ENCODE data around the gene CTSZ. TPM values are rescaled to one million over a fixed set of nuclear protein-coding genes. Genes with fewer than 3 reads are reported as not detected.

CTSZ gene
- total RNA-seq, 2 experiments from 2014 or later, result 17.3 to 17.9 TPM

GRCh38 chr20:59008715-59009336 is 1.8 kb upstream of the CTSZ start:
- no peak overlapping the region for H3K27ac Mint-ChIP-seq
- no peaks in the 10 kb centered on the region for H3K36me3 Mint-ChIP-seq (ENCODE audit: low read depth)
- no peaks in the 10 kb centered on the region for H3K9me3 Mint-ChIP-seq
- intact Hi-C loops (cut with micrococcal nuclease), result no loop called here
- no peak overlapping the region for H3K4me3 Mint-ChIP-seq
- no peak for DNase-seq
- CTCF ChIA-PET, result interaction anchor here (1.6 kb wide), 1 partner anchor 27 kb away, joined by 6 read pairs; the partner anchor contains the start of gene NELFCD
- no peaks in the 10 kb centered on the region for H3K27me3 Mint-ChIP-seq (ENCODE audit: low read depth)
- H3K4me1 Mint-ChIP-seq (ENCODE audit: low read depth), result peaks cover 36% of the 10 kb centered on the region

- peak overlapping the region; percentile 69 for H3K4me3 Mint-ChIP-seq
- intact Hi-C loops (cut with micrococcal nuclease), result loop anchor here (1.0 kb wide), 1 partner anchor 24 kb away; the partner anchor contains the start of gene ATP5F1E
- H3K27ac Mint-ChIP-seq, result no peak overlapping the region
- CTCF ChIA-PET, result no interaction called here
- no peak for DNase-seq
- no peaks in the 10 kb centered on the region for H3K36me3 Mint-ChIP-seq (ENCODE audit: low read depth)
- no peaks in the 10 kb centered on the region for H3K9me3 Mint-ChIP-seq
- H3K4me1 Mint-ChIP-seq (ENCODE audit: low read depth), result peaks cover 31% of the 10 kb centered on the region
- no peaks in the 10 kb centered on the region for H3K27me3 Mint-ChIP-seq (ENCODE audit: low read depth)
Measured at GRCh38 chr20:59007665-59008511, 834 bp upstream of the CTSZ start.

DNA sequence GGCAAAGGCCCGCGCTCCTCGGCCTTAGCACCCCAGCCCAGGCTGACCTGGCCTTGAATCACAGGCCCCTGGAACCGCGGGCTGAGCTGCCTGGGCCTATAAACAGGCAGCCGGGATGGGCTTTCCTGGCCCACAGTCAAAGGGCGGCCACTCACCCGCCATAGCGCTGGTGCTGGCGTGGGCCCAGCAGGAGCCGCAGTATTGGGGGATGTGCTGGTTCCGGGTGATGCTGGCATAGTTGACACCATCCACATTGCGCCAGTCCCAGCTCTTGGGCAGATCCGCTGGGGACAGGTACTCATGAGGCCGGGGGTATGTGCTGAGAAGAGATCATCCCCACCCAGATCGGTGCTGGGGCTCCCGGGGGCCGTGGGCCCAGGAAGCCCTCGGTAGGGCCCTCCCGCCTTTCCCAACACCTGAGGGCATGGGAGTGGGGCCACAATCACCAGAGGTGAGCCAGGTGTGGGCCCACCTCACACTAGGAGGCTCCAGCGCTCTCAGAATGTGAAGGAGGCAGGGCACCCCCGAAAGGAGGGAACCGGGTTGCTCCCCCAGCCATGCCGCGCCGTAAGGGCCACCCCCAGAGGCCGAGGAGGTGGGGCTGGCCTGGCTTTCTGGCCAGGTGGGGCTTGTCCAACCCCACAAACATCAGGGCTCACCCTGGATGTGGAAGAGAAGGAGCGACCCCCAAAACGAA is 739 bp downstream of the CTSZ start:
- H3K27ac Mint-ChIP-seq, result no peak overlapping the region
- H3K36me3 Mint-ChIP-seq (ENCODE audit: low read depth), result peaks cover 2% of the 10 kb centered on the region

DNA sequence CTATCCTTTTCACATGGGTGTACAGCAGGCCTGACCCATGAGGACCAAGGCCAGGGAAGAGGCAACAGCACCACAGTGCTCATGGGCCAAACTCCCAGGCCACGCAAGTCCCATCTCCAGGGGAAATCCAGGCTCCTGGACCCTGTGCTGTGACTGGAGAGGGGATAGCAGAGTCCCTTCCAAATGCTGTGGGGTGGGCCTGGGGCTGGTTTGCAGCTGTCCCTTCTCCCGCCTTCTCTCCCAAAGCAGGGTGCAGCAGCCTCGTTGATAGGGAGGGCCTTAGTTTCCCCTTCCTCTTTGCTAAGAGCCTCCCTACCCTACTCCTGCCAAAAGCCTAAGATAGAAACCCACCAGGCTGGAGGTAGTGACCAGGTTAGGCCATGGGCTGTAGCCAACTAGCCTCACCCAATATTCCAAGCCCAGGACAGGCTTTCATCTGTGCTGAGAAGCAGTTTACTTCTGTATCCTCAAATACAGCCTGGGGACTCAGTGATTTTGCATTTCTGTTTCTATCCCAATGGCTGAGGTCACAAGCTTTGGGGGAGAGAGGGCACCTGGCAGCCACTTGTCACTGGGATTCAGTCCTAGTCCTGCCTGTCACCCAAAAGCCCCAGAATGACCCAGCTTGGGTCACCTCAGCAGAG is 1.4 kb downstream of the CTSZ start:
- Mint-ChIP-seq H3K4me3 (peak overlapping the region; percentile 73), H3K36me3 (ENCODE audit: low read depth) (peaks cover 2% of the 10 kb centered on the region), H3K27me3 (ENCODE audit: low read depth) (no peaks in the 10 kb centered on the region), H3K27ac (no peak overlapping the region), H3K9me3 (no peaks in the 10 kb centered on the region), H3K4me1 (ENCODE audit: low read depth) (peaks cover 25% of the 10 kb centered on the region)
- CTCF ChIA-PET, result no interaction called here
- intact Hi-C loops (cut with micrococcal nuclease), result loop anchor here (2.0 kb wide), 1 partner anchor 25 kb away; the partner anchor contains the start of gene NELFCD
- no peak for DNase-seq

More for the DNA sequence above, 739 bp downstream of the CTSZ start:
- CTCF ChIA-PET, result no interaction called here
- Mint-ChIP-seq H3K9me3 (no peaks in the 10 kb centered on the region), H3K4me1 (ENCODE audit: low read depth) (peaks cover 26% of the 10 kb centered on the region), H3K27me3 (ENCODE audit: low read depth) (no peaks in the 10 kb centered on the region), H3K4me3 (peak overlapping the region; percentile 73)
- intact Hi-C loops (cut with micrococcal nuclease), result no loop called here
- no peak for DNase-seq

DNA sequence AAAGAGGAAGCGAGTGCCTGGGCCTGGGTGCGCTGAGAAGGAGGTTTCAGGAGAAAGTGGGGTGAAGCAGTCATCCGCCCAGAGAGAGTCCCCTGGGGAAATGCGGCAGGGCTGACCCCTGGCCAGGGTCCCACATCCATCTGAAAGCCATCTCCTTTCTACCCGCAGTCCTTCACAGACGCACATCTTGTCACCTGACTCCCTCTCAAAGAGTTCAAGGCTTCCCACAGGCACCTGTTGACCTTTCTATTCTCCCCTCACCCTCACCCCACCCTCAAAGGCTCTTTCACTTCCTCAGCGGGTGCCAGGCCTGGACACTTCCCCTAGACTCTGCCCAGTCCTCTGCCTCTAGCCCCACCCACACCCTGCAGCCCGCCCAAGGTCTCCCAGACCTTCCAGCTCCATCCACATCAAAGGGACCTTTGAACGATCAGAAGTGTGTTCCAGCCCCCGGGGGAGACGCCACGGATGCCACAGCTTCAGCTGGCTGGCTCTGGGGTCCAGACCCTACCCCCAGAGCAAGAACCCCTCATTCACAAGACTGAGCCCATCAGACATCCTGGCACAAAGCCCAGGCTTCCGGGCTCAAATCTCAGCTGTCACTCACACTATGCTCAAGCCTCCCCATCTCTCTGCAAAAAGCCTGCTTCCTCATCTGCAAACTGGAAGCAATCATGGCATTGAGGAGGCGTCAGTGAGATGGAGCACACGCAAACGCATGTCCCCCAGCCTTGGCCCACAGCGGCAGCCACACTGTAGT is 2.1 kb downstream of the CTSZ start:
- intact Hi-C loops (cut with micrococcal nuclease), result loop anchor here (2.0 kb wide), 1 partner anchor 24 kb away; the partner anchor contains the start of gene NELFCD
- Mint-ChIP-seq H3K27me3 (ENCODE audit: low read depth) (no peaks in the 10 kb centered on the region), H3K27ac (peak overlapping the region; percentile 78), H3K9me3 (no peaks in the 10 kb centered on the region), H3K4me3 (peak overlapping the region; percentile 73), H3K4me1 (ENCODE audit: low read depth) (peaks cover 25% of the 10 kb centered on the region), H3K36me3 (ENCODE audit: low read depth) (peaks cover 2% of the 10 kb centered on the region)
- DNase-seq, result peak; percentile 68
- CTCF ChIA-PET, result no interaction called here

DNA sequence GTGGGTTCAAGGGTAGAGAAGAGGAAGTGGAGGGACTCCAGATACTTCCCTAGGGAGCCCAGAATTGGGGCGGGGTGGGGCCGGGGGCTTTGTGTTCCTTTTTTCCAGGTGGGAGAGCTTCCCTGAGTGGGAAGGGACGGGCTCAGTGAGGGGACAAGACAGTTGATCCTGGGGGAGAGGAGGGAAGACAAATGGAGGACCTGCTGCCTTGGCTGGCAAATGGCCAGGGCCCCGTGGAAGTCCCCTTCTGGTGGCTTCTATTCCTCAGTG is 2.6 kb downstream of the CTSZ start:
- Mint-ChIP-seq H3K36me3 (ENCODE audit: low read depth) (peaks cover 2% of the 10 kb centered on the region), H3K27ac (peak overlapping the region; percentile 22), H3K4me3 (peak overlapping the region; percentile 73), H3K9me3 (no peaks in the 10 kb centered on the region), H3K4me1 (ENCODE audit: low read depth) (peaks cover 25% of the 10 kb centered on the region), H3K27me3 (ENCODE audit: low read depth) (no peaks in the 10 kb centered on the region)
- peak; percentile 80 for DNase-seq
- intact Hi-C loops (cut with micrococcal nuclease), result loop anchor here (2.0 kb wide), 1 partner anchor 24 kb away; the partner anchor contains the start of gene NELFCD
- CTCF ChIA-PET, result no interaction called here

- intact Hi-C loops (cut with micrococcal nuclease), result loop anchor here (2.0 kb wide), 1 partner anchor 23 kb away; the partner anchor contains the start of gene NELFCD
- no peaks in the 10 kb centered on the region for H3K9me3 Mint-ChIP-seq
- peaks cover 2% of the 10 kb centered on the region for H3K36me3 Mint-ChIP-seq (ENCODE audit: low read depth)
- no peaks in the 10 kb centered on the region for H3K27me3 Mint-ChIP-seq (ENCODE audit: low read depth)
- CTCF ChIA-PET, result no interaction called here
- H3K4me3 Mint-ChIP-seq, result peak overlapping the region; percentile 8
- H3K4me1 Mint-ChIP-seq (ENCODE audit: low read depth), result peaks cover 25% of the 10 kb centered on the region
- no peak overlapping the region for H3K27ac Mint-ChIP-seq
- no peak for DNase-seq
Measured at GRCh38 chr20:59003836-59004492, 3.1 kb downstream of the CTSZ start.

DNA sequence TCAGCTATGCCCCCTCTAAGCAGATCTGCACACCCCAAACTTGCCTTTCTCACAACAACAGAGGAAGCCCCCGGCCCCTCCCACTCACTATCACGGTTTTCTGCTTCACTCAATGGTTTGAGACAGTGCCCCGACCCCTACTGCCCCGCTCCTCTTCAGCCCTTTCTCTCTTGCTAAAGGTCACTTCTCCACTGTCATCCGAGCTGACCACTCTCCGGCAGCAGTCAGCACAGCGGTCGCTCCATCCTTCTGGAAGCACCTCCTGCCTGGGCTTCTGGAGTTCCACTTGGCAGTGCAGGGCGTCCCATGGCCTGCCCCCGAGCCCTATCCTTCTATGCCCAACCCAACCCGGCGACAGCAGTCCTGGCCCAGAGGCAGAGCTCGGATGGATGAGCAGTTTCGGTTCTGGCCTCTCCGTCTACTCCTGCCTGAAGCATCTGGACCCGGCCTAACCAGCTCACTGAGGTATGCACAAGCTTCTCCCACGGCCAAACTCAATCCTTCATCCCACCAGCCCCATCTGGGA is 4.1 kb downstream of the CTSZ start:
- Mint-ChIP-seq H3K9me3 (no peaks in the 10 kb centered on the region), H3K27me3 (ENCODE audit: low read depth) (no peaks in the 10 kb centered on the region), H3K36me3 (ENCODE audit: low read depth) (peaks cover 4% of the 10 kb centered on the region), H3K4me3 (no peak overlapping the region), H3K27ac (no peak overlapping the region), H3K4me1 (ENCODE audit: low read depth) (peaks cover 25% of the 10 kb centered on the region)
- CTCF ChIA-PET, result no interaction called here
- intact Hi-C loops (cut with micrococcal nuclease), result no loop called here
- no peak for DNase-seq

DNA sequence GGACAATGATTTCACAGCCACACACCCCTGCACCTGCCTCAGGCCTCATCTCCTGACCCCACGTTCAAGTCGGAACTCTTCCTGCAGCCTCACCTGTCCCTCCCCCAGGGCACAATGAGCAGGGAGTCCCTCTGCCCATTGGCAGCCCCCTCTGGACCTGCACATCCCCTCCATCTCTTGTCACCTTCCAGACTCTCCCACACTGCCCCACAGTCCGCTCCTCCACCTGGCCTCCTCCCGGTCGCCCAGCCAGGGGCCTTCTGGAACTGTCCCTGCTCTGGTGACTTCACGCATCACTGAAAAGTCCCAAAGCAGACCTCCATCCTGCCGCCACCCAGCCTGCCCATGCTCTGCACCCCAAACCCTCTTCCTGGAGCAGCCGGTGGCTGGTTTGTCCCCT is 4.7 kb downstream of the CTSZ start:
- no peak for DNase-seq
- CTCF ChIA-PET, result no interaction called here
- Mint-ChIP-seq H3K27me3 (ENCODE audit: low read depth) (no peaks in the 10 kb centered on the region), H3K4me3 (no peak overlapping the region), H3K27ac (no peak overlapping the region), H3K36me3 (ENCODE audit: low read depth) (peaks cover 7% of the 10 kb centered on the region), H3K9me3 (no peaks in the 10 kb centered on the region), H3K4me1 (ENCODE audit: low read depth) (peaks cover 25% of the 10 kb centered on the region)
- intact Hi-C loops (cut with micrococcal nuclease), result no loop called here

DNA sequence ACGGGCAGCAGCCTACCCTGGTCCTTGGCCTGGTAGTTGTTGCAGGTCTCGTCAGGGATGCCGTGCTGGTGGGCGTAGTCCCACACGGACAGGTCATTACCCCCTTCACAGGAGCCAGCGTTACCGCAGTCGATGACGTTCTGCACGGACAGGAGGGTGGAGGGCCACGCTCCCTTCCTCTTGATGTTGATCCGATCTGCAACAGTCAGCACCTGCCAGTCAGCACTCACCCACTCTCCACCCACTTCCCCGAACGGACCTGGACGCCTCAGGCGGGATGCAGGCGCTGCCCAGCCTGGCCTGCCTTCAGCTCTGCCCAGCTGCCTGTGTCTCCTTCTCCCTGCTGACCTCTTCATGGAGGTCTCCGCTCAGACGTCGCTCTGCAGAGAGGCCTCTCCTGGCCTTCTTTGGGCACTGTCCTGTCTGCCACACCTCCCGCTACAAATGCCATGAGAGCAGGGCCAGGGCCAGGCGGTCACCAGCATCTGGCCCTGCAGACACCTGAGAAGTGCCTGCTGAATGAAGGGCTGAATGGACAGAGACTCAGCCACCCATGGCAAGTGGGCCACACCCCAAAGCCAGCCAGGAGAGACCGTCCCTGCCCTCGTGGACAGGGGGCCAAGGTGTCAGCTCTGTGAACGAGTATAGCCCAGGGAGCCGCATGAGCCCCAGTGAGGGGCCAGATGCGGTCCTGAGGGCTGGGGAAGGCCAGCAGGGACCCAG is 5.4 kb downstream of the CTSZ start:
- H3K27me3 Mint-ChIP-seq (ENCODE audit: low read depth), result no peaks in the 10 kb centered on the region
- no peak overlapping the region for H3K27ac Mint-ChIP-seq
- H3K4me3 Mint-ChIP-seq, result no peak overlapping the region
- H3K9me3 Mint-ChIP-seq, result no peaks in the 10 kb centered on the region
- H3K4me1 Mint-ChIP-seq (ENCODE audit: low read depth), result peaks cover 25% of the 10 kb centered on the region
- CTCF ChIA-PET, result no interaction called here
- DNase-seq, result no peak
- intact Hi-C loops (cut with micrococcal nuclease), result no loop called here
- H3K36me3 Mint-ChIP-seq (ENCODE audit: low read depth), result peaks cover 10% of the 10 kb centered on the region

- intact Hi-C loops (cut with micrococcal nuclease), result no loop called here
- no peak overlapping the region for H3K4me3 Mint-ChIP-seq
- H3K36me3 Mint-ChIP-seq (ENCODE audit: low read depth), result peaks cover 12% of the 10 kb centered on the region
- H3K27me3 Mint-ChIP-seq (ENCODE audit: low read depth), result no peaks in the 10 kb centered on the region
- no peak for DNase-seq
- no peak overlapping the region for H3K27ac Mint-ChIP-seq
- CTCF ChIA-PET, result no interaction called here
- H3K9me3 Mint-ChIP-seq, result no peaks in the 10 kb centered on the region
- H3K4me1 Mint-ChIP-seq (ENCODE audit: low read depth), result peaks cover 23% of the 10 kb centered on the region
Measured at GRCh38 chr20:59001068-59001448, 6.0 kb downstream of the CTSZ start.
